Smooth muscle cell of the brain vasculature (primary cell): ENCODE measurements around the gene CCDC186.
"Not testable (repeated sequence)": the region's sequence is repeated elsewhere in the genome, so short reads cannot be mapped to it uniquely, and the experiment has no call there.

Experiments used
- DNase-seq: peaks from one replicate; pipeline ENCODE4 v3.0.0-alpha.2; 2012; ENCODE audit warnings: low read depth, low spot score

CCDC186 gene

DNA sequence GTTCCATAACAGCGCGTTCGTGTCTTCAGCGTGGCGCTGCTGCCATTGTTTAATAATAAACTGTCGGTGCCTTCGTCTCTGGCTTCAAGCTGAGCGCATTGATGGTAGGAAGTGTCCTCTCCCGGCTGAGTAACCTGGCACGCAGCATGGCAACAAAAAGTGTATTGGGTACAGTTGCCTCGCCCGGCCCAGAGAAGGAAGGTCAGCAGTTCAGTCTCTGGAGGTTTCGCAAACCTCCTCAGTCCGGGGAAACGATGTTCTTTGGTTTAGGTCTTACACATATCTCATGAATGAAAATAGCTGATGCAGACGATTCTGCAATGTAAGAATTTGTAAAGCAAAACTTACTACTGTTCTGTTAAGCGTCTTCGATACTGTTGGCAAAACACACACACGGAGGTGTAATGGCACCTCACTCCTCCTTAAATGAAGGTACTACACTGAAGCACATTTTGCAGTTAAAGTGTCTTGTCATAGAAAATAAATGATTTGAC lies 739 bp upstream of the CCDC186 start:
- no peak for DNase-seq

DNA sequence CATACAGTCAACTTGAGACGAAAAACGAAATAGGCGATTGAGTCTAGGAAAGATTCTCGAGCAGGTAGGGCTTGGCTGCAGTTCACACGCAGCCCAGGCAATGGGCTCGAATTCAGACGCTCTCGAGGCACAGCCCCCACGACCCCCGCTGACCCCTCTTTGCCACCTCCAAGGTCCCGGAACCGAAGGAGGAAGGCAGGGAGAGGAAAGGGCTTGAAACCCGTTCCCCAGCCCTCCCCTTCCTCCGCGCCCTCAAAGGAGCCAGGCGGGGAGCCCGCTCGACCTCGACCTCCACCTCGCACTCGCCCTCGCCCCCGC lies 441 bp downstream of the CCDC186 start:
- DNase-seq = no peak

DNA sequence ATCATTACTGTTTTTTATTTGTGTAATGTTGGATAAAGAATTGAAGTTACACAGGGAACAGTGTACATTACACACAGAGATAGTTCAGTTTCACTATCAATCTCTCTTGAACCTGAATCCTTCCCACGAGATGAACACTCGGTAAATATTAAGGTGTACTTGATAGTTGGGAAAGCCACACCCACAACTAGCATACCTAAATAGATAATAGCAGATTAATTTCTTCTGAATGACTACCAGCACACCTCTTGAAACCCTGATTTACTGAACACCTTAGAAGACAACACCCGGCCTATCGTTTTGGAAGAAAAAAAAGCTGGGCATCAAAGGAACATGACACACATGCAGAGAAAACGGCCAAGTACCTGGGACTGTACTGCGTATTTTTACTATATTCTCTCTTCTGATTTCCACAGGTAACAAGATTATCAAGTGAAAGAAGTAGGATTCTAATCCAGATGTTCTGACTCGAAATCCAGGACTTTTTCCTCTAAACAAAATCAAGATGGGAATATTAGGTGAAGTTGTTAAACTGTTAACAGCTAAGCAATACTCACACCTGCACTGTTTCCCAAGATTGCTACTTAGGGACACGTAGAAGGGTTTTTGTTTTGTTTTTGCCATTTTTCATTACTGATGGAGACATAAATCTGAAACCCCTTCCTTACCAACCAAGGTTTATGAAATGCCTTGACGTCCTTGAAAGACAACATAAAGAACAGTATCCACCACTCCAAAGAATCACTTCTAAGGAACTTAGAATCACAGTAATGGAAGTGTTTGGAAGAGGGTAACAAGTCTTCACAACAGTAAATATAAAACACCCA lies 1.0 kb downstream of the CCDC186 start:
- no peak for DNase-seq

DNA sequence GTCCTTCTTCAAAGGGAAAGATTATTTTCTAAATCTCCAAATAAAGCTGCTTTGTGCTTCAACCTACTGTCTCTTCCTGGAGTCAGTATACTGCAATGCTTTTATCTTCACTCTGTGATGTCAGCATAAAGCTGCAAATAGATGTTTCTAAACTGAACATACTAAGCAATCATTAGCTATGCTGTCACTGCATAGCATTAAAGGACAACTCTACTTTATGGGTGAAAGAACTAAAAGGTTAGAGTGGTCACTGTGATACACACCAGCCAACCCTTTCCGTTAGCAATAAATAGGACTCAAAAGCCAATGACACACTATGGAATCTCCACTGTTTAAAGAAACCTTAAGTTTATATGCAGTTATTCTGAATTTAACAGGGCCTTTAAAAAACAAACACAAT lies 1.8 kb downstream of the CCDC186 start:
- DNase-seq = no peak

DNA sequence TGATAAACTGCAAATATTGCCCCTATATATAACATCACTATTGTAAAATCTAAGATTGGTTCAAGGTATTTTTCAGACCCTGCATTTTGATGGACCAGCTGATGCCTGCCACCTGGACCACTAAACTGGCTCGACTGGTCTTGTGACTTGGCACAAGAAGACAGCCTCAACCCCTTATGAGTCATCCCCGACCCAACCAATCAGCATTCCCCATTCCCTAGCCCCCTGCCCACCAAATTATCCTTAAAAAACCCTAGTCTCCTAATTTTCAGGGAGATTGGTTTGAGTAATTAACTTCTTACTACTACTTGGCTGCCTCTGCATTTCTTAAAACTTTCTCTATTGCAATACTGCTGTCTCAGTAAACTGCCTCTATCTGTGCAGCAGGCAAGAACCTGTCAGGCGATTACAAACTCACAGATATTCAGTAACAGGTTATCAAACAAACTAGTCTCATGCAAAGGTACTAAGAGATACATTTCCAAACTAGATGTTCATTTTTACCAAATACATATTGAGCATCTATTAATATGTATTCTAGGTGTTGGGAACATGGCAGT lies 5.5 kb downstream of the CCDC186 start:
- no peak for DNase-seq

DNA sequence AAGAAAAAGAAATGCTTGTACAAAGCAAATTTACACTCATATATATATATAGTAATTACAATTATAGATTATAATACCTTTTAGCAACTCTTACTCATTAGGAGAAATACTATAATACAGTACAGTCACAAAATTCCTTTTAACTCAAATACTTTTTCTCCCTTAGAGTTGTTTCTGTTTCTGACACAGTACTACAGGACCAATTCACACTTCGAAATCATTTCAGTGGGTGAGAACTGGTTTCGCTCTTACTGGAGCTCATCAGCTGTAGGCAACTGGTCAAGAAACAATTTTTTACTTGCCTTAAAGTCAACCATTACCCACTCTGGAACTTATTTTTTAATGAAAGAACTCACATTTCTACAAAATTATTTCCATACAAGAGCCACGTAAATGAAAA lies 6.0 kb downstream of the CCDC186 start:
- no peak for DNase-seq

DNA sequence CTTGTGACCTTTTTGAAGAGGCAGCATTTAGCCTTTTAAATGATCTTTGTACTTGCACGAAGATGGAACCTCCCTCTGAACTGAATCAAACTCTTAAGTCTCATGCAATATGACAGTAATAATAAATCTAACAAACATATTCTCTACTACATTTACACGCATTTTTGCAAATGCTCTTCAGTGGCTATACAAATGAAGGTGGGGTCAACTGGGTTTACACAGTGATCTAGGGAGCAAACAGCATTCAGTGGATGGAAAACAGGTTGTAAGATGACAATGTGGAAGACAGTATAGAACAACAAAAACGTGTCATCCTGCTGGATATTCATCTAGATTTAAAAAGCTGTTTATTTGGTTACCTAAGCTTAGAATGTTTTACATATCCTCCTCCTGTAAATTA lies 7.5 kb downstream of the CCDC186 start:
- no peak for DNase-seq

DNA sequence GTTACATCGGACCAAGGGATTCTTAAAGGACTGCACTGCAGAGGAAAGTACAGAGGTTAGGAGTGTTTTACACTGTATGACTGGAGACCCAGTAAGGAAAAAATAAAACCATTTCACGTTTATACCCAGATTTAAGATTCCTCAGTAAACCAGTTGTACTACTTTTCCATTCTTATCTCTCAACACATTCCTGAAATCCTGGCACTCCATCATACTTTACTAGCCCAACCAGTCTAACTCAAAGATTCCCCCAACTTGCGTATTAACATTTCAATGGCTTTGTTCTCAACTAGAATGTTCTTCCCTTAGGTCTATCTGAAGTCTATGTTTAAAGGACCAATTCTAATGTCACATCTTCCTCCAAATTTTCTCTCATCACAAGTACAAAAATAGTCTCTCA lies 8.0 kb downstream of the CCDC186 start:
- no peak for DNase-seq

DNA sequence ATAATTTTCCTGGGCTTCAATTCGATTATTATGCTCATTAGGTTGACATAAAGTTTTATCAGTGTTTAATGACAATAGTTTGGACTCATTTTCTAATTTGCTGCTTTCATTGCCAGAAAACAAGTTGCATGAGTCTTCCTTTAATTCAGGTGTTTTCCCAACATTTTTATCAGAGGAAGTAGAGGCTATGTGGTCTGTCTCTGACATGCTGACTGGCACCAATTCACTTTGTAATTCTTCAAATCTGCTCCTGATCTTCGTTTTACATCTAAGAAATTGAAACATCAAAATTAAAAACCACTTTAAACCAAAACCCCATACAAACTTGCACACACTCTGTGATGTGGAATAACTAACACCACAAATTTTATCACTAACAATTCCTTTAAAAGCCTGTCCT lies 10.9 kb downstream of the CCDC186 start:
- DNase-seq = no peak

DNA sequence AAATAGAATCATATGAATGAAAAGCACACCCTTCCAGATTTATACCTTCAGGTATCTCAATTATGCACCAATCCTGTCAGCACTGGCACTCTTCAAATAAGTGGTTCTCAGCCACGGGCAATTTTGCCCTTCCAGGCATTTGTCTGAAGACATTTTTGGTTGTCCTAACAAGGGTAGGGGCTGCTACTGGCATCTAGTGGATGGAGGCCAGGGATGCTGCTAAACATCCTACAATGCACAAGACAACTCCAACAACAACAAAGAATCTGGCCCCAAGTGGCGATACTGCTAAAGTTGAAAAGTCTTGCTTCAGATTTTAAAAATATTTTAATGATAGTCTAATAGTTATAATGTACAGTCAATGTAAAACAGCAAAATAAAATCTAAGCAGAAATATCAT lies 16.1 kb downstream of the CCDC186 start:
- no peak for DNase-seq

DNA sequence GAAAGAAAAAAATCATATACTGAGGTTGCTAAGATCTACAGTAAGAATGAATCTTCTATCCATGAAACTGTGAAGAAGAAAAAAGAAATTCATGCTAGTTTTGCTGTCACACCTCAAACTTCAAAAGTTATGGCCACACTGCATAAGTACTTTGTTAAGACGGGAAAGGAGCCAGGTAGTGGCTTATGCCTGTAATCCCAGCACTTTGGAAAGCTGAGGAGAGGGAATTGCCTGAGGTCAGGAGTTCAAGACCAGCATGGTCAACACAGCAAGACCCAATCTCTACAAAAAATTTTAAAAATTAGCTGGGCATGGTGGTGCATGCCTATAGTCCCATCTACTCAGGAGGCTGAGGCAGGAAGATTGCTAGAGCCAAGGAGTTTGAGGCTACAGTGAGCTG lies 22.1 kb downstream of the CCDC186 start:
- no peak for DNase-seq

DNA sequence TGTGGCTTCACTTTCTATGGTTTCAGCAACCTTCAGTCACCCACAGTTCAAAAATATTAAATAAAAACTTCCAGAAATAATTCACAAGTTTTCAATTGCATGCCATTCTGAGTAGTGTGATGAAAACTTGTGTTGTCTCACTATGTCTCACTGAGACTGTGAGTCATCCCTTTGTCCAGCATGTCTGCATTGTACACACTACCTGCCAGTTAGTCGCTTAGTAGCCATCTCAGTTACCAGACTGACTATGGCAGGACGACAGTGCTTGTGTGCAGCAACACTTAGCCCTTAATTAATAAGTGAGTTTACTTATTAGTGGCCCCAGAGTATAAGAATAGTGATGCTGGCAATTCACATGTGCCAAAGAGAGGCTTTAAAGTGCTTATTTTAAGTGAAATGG lies 22.5 kb downstream of the CCDC186 start:
- DNase-seq = no peak

DNA sequence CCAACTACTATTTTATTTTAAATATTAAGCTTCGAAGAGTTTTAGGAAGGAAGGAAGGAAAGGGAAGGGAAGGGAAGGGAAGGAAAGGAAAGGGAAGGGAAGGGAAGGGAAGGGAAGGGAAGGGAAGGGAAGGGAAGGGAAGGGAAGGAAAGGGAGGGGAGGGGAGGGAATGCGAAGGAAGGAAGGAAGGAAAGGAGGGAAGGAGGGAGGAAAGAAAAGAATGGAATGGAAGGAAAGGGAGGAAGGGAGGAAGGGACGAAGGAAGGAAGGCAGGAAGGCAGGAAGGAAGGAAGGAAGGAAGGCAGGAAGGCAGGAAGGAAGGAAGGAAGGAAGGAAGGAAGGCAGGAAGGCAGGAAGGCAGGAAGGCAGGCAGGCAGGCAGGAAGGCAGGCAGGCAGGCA lies 24.5 kb downstream of the CCDC186 start:
- not testable (repeated sequence) for DNase-seq

DNA sequence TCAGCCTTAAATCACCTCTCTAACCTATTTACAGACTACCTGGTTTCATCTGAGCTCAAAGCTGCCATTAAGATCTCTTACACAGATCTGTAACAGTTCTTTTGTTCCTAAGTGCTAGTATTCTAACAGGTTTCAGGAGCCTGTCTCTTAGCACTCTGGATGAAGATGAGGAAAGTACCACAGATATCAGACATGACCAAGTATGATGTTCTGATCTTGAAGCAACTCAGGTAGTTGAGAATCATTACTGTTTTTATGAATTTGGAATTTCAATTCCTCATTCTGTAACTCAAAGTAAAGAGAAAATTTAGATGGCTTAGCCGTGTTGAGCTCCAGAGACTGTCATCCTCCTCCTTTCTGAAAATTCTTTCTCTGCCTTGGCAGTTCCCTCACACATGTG lies 30.8 kb downstream of the CCDC186 start:
- DNase-seq = no peak

DNA sequence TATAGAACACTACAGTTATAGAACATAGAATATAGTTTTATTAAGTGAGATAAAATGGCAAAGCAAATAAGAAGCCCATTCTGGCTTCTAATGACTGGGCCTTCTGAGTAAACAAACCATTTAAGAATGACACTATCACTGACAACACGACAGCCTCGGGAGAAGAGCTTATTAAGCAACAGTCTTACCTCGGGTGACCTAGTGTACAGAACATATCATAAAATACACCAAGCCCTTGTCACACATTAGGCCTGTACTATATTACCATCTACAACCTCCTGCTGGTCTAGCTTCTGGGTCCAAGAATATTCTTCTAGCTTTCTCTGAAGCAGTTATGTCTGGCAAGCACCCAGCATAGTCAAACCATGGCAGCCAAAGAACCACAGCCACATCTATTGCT lies 32.0 kb downstream of the CCDC186 start:
- DNase-seq = no peak

DNA sequence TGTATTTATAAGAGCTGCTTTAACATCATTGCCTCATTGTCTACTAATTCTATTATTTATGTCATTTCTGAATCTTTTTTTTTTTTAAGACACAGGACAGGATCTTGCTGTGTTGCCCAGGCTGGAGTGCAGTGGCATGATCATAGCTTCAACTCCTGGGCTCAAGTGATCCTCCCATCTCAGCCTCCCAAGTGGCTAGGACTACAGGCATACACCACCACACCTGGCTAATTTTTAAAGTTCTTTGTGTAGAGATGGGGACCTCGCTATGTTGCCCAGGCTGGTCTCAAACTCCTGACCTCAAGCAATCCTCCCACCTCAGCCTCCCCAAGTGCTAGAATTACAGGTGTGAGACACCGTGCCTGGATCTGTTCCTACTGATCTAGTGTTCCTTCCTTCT lies 33.2 kb downstream of the CCDC186 start:
- not testable (repeated sequence) for DNase-seq

DNA sequence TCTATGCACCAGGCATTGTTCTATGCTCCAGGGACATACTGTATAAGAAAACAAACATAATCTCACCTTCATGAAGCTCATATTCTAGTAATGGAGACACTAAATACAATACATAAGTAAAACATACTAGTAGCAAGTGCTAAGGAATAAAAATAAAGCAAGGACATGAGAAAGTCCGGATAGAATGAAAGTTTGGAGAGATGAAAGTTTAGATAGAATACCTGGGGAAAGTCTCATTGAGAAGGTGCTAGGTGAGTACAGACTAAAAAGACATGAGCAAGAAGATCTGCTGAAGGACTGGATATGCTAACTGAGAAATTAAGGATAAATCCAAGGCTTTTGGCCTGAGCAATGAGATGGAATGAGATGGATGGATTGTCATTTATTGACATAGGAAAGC lies 34.0 kb downstream of the CCDC186 start:
- no peak for DNase-seq

DNA sequence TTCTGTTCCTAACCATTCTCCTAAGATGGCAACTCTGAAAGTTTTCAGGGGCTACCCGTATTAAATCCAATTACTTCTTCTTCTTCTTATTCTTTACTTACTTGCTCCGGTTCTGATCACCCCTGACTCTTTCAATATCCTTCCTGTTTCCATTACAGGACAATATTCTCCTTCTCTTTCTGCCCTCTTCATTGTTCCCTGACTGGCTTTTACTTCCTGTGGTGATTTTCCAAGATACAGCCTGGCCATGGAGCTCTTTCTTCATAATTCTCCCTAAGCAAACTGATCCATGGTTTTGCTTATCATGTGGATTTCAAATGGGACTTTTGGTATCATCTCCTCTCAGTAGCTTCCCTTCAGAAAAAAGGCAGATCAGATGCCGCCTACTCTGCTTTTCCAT lies 35.4 kb downstream of the CCDC186 start:
- no peak for DNase-seq

DNA sequence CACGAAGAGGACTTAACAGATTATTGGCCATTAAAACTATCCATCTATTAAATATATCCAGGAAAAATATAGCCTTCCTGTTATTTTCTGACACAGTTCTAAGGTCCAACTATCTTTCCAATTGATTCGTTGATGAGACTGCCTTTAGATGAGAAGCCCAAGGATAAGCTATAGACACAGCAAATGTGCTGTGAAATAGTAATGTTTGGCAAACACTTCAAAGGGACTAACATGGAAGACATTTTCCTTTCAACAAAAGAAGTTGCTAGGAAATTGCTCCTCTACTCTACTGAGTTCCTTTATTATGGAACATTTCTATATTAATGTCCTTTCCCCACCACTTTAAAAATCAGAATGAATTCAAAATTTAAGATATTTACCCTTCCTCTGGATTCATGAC lies 38.5 kb downstream of the CCDC186 start:
- DNase-seq = no peak

DNA sequence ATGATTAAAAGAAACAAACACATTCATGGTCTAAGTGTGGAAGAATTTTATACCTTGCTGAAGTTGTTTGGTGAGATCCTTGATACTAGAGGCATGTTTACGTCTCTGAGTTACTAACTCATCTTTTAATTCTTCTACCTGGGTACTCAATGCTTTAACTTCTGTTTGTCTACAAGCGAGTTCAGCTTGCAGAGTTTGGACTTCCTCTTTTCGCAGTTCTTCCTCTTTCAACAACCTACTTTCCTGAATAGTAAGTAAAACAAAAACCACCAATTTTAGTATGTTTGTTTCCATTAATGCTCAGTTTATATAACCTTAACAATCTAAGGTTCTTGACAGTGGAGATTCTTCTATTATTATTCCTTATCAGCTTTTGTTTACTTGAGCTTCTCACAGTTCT lies 42.9 kb downstream of the CCDC186 start:
- no peak for DNase-seq

DNA sequence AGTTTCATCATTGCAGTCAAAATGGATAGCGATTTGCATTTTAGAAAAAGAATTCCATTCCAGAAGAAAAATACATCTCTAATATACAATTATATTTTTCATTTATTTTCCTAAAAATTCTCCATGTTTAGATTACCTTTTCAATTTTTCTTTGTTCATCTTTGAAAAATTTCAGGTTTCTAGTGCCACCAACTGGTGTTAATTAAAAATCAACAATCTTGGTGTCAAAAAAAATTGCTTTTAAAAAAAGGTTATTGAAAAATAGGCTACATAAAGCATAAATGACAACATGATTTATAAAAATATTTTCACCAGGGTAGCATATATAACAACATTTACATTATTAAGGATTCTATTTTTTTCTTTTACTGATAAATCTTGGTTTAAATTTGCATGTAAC lies 53.0 kb downstream of the CCDC186 start:
- no peak for DNase-seq

DNA sequence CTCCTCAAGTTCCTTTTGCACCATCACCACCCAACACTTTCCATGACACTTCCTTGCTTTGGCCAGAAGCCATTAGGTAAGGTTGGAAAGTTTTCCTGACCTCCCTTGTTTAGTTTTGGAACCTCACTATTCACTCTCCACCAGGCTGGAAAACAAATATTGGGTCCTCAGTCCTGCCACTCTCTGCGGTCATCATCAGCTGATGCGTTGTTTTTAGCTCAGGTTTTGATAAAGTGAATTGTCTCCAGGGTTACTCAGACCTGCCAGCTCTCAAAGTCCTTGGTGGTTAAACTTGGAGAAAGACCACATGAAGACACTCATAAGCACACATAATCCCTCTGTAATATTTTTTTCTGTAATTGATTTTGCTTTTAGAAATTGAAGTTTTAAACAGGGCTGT lies 55.5 kb downstream of the CCDC186 start:
- no peak for DNase-seq

DNA sequence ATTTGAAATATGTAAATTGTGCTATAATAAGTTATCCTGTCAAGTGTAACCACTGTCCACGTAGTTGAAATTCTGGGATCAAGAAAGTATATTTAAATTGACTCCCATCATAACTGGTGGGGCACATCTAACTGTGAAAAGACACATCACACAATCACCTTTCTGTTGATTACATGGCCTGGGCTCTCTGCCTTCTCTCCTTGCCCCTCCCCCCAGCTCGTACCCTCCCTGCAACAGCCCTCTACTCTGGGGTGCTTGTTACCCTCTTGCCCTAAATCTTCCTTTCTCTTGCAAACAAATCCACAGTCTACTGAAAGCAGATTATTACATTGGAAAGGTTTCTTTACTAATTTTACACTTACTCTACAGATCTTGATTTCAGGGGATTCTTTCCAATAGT lies 56.3 kb downstream of the CCDC186 start:
- DNase-seq = no peak
